Measurements from ENCODE around the gene RABL2A.
"Not testable (repeated sequence)": the region's sequence is repeated elsewhere in the genome, so short reads cannot be mapped to it uniquely, and the experiment has no call there.

RABL2A gene

DNA sequence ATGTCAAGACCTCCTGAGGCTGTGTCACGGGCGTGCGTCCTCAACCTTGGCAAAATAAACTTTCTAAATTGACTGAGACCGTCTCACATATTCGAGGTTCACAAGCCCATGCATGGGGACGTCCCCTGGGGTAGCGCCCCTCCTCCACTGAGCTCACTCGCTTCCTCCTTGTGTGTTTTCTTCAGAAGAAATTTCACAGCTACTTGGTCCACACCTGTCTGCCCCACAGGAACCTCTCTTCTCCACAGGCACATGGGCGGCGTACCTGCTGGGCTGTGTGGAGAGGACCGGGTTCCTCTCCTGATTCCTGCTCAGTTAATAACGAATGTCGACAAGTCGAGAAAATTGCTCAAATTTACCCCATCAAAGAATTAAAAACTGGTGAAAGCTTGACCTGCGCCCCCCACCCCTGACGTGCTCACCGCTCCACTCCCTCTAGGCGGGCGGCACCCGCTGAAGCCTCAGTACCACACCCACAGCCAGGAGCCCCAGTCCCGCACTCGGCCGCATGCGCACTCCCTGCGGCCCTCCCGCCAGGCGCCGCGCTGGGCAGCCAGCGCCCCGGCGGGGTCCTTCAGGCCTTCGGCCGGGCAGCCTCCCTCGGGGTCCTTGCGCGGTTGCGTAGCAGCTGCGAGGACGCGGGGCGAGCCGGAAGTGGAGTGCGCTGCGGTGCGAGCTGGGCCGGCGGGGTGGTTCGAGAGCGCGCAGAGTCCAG lies at the start of gene RABL2A:
Gene RABL2A (plus strand): TSS at position 651 of the 715 bp plus-strand sequence. CDS start 1,341 bp downstream, outside the sequence.
- peak; percentile 82 for DNase-seq (ENCODE audit: low read depth)

DNA sequence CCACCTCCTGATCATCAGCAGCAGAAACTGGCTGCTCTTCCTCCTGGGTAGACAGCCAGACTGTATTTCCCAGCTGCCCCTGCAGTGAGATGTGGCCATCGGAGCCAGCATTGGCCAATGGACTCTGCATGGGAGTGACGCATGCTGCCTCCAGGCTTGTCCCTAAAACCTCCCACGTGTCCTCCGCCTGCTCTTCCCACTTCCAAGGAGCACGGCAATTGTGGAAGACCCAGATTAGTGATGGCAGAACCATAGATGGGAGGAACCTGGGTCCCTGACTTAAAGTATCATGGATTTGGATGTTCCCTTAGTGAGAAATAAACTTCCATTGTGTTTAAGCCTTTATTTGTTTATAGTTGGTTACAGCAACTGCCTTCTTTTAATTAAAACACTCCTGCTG lies 48.6 kb upstream of the RABL2A start:
- DNase-seq (ENCODE audit: low read depth), result not testable (repeated sequence)

- DNase-seq (ENCODE audit: low read depth), result not testable (repeated sequence)
These were observed 44.6 kb upstream of the RABL2A start for GRCh38 chr2:113582473-113582872.

DNA sequence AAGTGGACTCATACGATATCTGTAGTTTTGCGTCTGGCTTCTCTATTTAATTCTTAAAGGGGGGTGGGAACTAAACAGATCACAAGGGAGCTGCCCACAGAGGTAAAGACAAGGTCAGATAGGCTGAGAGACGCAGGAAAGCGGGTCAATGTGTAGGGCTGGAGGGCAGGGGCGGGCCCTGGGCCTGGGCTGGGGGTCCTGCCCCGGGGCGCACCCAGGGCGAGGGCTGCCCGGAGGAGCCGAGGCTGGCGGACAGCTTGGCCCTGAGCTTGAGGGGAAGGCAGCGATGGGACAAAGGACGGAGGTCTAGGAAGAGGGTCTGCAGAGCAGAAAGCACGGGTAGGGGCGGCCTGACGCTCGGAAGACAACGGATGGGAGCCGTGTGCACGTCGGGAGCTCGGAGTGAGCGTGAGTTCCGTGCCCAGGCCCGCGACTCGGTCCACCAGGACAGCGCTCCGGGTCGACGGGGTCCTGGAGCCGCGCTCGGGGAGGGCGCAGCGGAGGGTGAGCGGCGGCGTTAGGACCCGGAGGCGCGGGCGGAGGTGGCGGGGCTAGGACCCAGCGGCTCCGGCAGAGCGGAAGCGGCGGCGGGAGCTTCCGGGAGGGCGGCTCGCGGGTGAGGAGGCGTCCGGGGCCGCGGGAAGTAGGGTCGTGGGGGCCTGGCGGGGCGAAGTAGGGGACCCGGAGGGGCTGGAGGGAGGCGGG lies 43.4 kb upstream of the RABL2A start:
- peak; percentile 73 for DNase-seq (ENCODE audit: low read depth)

GRCh38 chr2:113584311-113585092 lies 42.6 kb upstream of the RABL2A start:
- DNase-seq (ENCODE audit: low read depth), result not testable (repeated sequence)

GRCh38 chr2:113587201-113587600 lies 39.9 kb upstream of the RABL2A start:
- DNase-seq (ENCODE audit: low read depth), result peak; percentile 28

DNA sequence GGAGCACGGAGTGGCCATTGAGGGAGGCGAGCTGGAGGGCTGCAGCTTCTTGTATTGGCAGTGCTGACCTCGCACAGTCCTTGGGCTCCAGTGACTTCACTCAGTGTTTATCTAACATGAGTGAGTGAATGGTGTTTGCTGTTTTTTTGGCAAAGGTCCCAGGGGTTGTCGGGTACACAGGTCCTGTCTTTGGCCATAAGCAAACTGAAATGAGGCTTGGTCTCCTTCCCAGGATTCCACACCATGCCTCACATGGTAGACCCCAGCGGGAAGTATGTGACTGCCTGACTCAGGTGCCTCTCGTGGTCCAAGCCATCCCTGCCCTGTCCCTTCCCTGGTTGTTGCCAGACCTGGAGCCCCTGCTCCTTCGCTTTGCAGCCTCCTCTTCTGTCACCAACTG lies 37.5 kb upstream of the RABL2A start:
- not testable (repeated sequence) for DNase-seq (ENCODE audit: low read depth)

GRCh38 chr2:113591926-113592325 lies 35.1 kb upstream of the RABL2A start:
- not testable (repeated sequence) for DNase-seq (ENCODE audit: low read depth)

- DNase-seq (ENCODE audit: low read depth), result not testable (repeated sequence)
These were observed 33.8 kb upstream of the RABL2A start for GRCh38 chr2:113593280-113593679.

DNA sequence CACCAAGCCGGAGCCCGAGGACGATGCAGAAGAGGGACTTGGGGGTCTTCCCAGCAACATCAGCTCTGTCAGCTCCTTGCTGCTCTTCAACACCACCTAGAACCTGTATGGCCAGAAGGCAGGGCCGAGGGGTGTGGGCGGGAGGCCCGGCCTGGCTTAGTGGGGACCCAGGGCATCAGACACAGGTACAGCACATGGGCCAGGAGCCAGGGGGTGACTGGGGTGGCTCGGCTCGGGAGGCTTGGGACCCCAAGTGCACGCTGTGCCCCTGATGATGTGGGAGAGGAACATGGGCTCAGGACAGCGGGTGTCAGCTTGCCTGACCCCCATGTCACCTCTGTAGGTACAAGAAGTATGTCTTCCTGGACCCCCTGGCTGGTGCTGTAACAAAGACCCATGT lies 31.3 kb upstream of the RABL2A start:
- not testable (repeated sequence) for DNase-seq (ENCODE audit: low read depth)

- DNase-seq (ENCODE audit: low read depth), result not testable (repeated sequence)
These were observed 29.9 kb upstream of the RABL2A start for GRCh38 chr2:113597164-113597563.

DNA sequence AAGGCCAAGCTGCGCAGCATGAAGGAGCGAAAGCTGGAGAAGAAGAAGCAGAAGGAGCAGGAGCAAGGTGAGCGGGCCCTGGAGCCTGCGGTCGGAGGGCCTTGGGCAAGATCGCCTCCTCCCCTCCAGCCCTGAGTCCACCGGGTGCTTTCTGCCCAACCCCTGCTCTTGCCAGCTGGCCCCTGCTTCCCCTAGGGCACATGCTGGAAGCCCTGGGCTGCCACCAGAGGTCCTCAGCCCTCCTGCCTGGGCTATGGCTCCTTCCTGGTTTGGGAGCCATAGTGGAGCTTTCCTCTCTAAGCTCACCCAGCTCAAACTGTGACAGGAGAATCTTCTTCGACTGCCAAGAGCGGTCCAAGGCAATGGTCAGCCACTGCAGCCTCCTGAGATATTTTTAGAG lies 29.5 kb upstream of the RABL2A start:
- DNase-seq (ENCODE audit: low read depth), result not testable (repeated sequence)

DNA sequence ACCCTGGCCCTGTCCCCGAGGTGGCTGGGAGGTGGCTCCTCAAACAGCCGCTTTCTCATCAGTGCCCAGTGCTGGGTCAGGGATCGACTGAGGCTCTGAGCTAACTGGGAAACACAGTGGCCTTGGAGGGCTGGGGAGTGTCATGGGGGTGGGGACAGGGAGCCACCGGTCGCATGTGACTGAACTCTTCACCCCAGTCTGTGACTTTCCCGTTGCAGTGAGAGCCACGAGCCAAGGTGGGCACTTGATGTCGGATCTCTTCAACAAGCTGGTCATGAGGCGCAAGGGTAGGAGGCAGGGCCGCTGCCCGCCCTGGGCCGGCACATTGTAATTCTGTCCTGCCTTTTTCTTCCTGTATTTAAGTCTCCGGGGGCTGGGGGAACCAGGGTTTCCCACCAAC lies 28.9 kb upstream of the RABL2A start:
- not testable (repeated sequence) for DNase-seq (ENCODE audit: low read depth)

DNA sequence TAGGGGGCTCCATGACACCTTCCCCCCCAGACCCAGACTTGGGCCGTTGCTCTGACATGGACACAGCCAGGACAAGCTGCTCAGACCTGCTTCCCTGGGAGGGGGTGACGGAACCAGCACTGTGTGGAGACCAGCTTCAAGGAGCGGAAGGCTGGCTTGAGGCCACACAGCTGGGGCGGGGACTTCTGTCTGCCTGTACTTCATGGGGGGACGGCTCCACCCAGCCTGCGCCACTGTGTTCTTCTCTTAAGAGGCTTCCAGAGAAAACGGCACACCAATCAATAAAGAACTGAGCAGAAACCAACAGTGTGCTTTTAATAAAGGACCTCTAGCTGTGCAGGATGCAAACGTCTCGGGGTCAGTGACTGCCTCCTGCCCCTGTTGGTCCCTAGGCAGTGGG lies 28.3 kb upstream of the RABL2A start:
- DNase-seq (ENCODE audit: low read depth), result not testable (repeated sequence)

DNA sequence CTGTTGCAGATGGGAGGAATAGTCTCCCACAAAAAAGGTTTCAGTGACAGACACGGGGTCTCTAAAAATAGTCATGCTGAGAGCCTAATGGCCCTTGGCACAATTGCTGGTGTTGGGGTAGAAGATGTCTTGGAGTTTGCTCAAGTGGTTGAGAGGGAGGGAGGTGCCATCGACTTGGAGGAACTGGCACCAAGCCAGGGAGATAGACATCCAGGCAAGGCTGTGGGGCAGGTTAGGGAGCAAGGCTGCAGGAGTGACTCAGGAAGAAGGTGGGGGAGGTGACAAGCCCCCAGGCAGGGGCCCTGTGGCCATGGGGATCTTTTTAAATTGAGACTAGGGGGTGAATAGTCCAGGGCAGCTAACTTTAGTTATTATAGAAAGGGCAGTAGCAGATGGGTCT lies 27.9 kb upstream of the RABL2A start:
- DNase-seq (ENCODE audit: low read depth), result not testable (repeated sequence)

GRCh38 chr2:113602040-113602769 lies 24.9 kb upstream of the RABL2A start:
- DNase-seq (ENCODE audit: low read depth), result peak; percentile 22

DNA sequence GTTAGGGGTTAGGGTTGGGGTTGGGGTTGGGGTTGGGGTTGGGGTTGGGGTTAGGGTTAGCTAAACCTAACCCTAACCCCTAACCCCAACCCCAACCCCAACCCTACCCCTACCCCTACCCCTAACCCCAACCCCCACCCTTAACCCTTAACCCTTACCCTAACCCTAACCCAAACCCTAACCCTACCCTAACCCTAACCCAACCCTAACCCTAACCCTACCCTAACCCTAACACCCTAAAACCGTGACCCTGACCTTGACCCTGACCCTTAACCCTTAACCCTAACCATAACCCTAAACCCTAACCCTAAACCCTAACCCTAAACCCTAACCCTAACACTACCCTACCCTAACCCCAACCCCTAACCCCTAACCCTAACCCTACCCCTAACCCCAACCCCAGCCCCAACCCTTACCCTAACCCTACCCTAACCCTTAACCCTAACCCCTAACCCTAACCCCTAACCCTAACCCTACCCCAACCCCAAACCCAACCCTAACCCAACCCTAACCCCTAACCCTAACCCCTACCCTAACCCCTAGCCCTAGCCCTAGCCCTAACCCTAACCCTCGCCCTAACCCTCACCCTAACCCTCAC lies 24.1 kb upstream of the RABL2A start:
- DNase-seq (ENCODE audit: low read depth), result no peak

- peak; percentile 82 for DNase-seq (ENCODE audit: low read depth)
These were observed 23.5 kb upstream of the RABL2A start for GRCh38 chr2:113603467-113604084.

DNA sequence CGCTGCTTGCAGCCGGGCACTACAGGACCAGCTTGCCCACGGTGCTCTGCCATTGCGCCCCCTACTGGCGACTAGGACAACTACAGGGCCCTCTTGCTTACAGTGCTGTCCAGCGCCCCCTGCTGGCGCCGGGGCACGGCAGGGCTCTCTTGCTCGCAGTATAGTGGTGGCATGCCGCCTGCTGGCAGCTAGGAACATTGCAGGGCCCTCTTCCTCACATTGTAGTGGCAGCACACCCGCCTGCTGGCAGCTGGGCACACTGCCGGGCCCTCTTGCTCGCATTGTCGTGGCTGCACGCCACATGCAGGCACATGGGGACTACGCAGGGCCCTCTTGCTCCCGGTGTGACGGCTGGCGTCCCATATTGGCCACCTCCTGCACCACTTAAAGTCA lies 23.0 kb upstream of the RABL2A start:
- peak; percentile 85 for DNase-seq (ENCODE audit: low read depth)

- not testable (repeated sequence) for DNase-seq (ENCODE audit: low read depth)
These were observed 22.4 kb upstream of the RABL2A start for GRCh38 chr2:113604661-113605060.

DNA sequence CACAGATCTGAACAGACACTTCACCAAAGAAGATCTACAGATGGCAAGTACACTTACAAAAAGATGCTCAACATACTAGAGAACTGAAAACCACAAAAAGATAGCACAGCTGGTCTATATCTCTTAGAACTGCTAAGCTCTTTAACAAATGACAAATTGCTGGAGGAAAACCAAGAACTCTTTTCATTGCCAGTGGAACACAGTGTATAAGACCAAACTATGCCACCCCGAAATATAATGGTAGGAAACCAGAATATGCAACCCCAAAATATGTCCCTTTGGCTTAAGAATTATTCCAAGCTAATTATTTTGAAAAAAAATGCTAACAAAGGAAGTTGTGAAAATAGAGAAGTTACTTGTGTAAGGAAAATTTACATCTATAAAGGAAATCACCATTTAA lies 21.0 kb upstream of the RABL2A start:
- not testable (repeated sequence) for DNase-seq (ENCODE audit: low read depth)
